A549 (cell line): ENCODE measurements around the gene INPP5B.

Experiments
- CTCF ChIP-seq: fragments of >200 bp; sonication (Bioruptor Twin); formaldehyde crosslinking; IDR thresholded peaks from 3 replicates; pipeline ENCODE4 v1.5.1; 2016
- FOSL2 ChIP-seq, 2 experiments: fragments of 450-650 bp in 1 of 2; fragments of >200 bp in 1 of 2; sonication (Bioruptor Twin) in 1 of 2; formaldehyde crosslinking; IDR thresholded peaks; 2 replicates each; pipeline versions ENCODE4 v1.5.0 to v1.6.1; 2016 to 2020; ENCODE audit warnings: mild to moderate bottlenecking in 1 of 2, moderate library complexity in 1 of 2
- JUNB ChIP-seq: fragments of >200 bp; sonication (Bioruptor Twin); formaldehyde crosslinking; IDR thresholded peaks from 2 replicates; pipeline ENCODE4 v1.6.1; 2016
- POLR2A ChIP-seq: IDR thresholded peaks from 2 replicates; pipeline ENCODE4 v1.6.1; 2012; ENCODE audit warnings: mild to moderate bottlenecking, low read length
- RFX5 ChIP-seq: fragments of 450-650 bp; IDR thresholded peaks from 2 replicates; pipeline ENCODE4 v1.7.1; 2014; ENCODE audit warnings: antibody characterized with exemption, mild to moderate bottlenecking, moderate library complexity

GRCh38 chr1:37922767-37923550 is 23.9 kb downstream of the INPP5B start:
- TF ChIP-seq FOSL2 (IDR thresholded peaks at IDR 0.05) (no peak), FOSL2 (CRISPR knock-in tag; IDR thresholded peaks at IDR 0.05) (no peak), CTCF (no peak), RFX5 (no peak), POLR2A (no peak), JUNB (no peak)
